Measurements from ENCODE around the gene MILR1.
"Not testable (repeated sequence)": the region's sequence is repeated elsewhere in the genome, so short reads cannot be mapped to it uniquely, and the experiment has no call there.

The MILR1 gene

GRCh38 chr17:64412944-64413381 lies 36.0 kb upstream of the MILR1 start:
- H3K4me3 ChIP-seq (ENCODE audit: low read depth, low read length), result no peak overlapping the region
- TF ChIP-seq MYC (IDR thresholded peaks at IDR 0.05; ENCODE audit: low read depth, low read length) (no peak), MAX (IDR thresholded peaks at IDR 0.05; ENCODE audit: low read depth, low read length) (no peak), CTCF (IDR thresholded peaks at IDR 0.05; ENCODE audit: low read depth, low read length) (no peak), POLR2A (IDR thresholded peaks at IDR 0.05; ENCODE audit: extremely low read depth, insufficient read length) (no peak)
- DNase-seq (ENCODE audit: low read depth), result no peak

GRCh38 chr17:64413513-64413912 lies 35.4 kb upstream of the MILR1 start:
- no peak for DNase-seq (ENCODE audit: low read depth)
- H3K4me3 ChIP-seq (ENCODE audit: low read depth, low read length), result no peak overlapping the region
- no peak for TF ChIP-seq POLR2A (IDR thresholded peaks at IDR 0.05; ENCODE audit: extremely low read depth, insufficient read length)
- TF ChIP-seq MYC (IDR thresholded peaks at IDR 0.05; ENCODE audit: low read depth, low read length), result no peak
- TF ChIP-seq CTCF (IDR thresholded peaks at IDR 0.05; ENCODE audit: low read depth, low read length), result no peak
- no peak for TF ChIP-seq MAX (IDR thresholded peaks at IDR 0.05; ENCODE audit: low read depth, low read length)

- peak; percentile 74 for DNase-seq (ENCODE audit: low read depth)
- no peak overlapping the region for H3K4me3 ChIP-seq (ENCODE audit: low read depth, low read length)
- peak; percentile 66 for TF ChIP-seq CTCF (IDR thresholded peaks at IDR 0.05; ENCODE audit: low read depth, low read length)
- TF ChIP-seq MAX (IDR thresholded peaks at IDR 0.05; ENCODE audit: low read depth, low read length), result no peak
Measured at GRCh38 chr17:64418506-64419339, 30.2 kb upstream of the MILR1 start.

GRCh38 chr17:64420143-64420670 lies 28.7 kb upstream of the MILR1 start:
- DNase-seq (ENCODE audit: low read depth), result peak; percentile 79
- no peak overlapping the region for H3K4me3 ChIP-seq (ENCODE audit: low read depth, low read length)
- TF ChIP-seq CTCF (IDR thresholded peaks at IDR 0.05; ENCODE audit: low read depth, low read length), result peak; percentile 71
- no peak for TF ChIP-seq MYC (IDR thresholded peaks at IDR 0.05; ENCODE audit: low read depth, low read length)

- not testable (repeated sequence) for H3K4me3 ChIP-seq (ENCODE audit: low read depth, low read length); DNase-seq (ENCODE audit: low read depth)
Measured at GRCh38 chr17:64422121-64422520, 26.8 kb upstream of the MILR1 start.

GRCh38 chr17:64423881-64424280 lies 25.0 kb upstream of the MILR1 start:
- DNase-seq (ENCODE audit: low read depth), result peak; percentile 76
- H3K4me3 ChIP-seq (ENCODE audit: low read depth, low read length), result no peak overlapping the region
- TF ChIP-seq POLR2A (IDR thresholded peaks at IDR 0.05; ENCODE audit: extremely low read depth, insufficient read length), result no peak
- TF ChIP-seq MYC (IDR thresholded peaks at IDR 0.05; ENCODE audit: low read depth, low read length), result no peak

GRCh38 chr17:64424324-64424849 lies 24.5 kb upstream of the MILR1 start:
- TF ChIP-seq POLR2A (IDR thresholded peaks at IDR 0.05; ENCODE audit: extremely low read depth, insufficient read length) (no peak), MAX (IDR thresholded peaks at IDR 0.05; ENCODE audit: low read depth, low read length) (no peak), MYC (IDR thresholded peaks at IDR 0.05; ENCODE audit: low read depth, low read length) (no peak), CTCF (IDR thresholded peaks at IDR 0.05; ENCODE audit: low read depth, low read length) (no peak)
- no peak for DNase-seq (ENCODE audit: low read depth)
- H3K4me3 ChIP-seq (ENCODE audit: low read depth, low read length), result no peak overlapping the region
